ENCODE measurements around the gene MAMDC2.
"Not testable (repeated sequence)": the region's sequence is repeated elsewhere in the genome, so short reads cannot be mapped to it uniquely, and the experiment has no call there.

Gene MAMDC2

DNA sequence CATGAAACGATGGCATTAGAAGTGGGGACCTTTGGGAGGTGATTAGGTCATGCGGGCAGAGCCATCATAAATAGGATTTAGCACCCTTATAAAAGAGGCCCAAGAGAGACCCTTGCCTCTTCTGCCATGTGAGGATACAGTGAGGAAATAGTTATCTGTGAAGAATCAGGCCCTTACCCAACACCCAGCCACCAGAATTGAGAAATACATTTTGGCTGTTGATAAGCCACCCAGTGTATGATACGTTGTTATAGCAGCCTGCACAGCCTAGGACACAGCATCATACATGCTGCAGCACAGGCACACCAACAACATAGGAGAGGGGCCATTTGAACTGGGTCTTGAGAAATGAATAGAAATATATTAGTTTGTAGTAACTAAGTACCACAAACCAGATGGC, 8.0 kb upstream of the MAMDC2 start:
- no peak overlapping the region for H3K4me3 ChIP-seq (ENCODE audit: low read length)
- TF ChIP-seq, protein P1, sequence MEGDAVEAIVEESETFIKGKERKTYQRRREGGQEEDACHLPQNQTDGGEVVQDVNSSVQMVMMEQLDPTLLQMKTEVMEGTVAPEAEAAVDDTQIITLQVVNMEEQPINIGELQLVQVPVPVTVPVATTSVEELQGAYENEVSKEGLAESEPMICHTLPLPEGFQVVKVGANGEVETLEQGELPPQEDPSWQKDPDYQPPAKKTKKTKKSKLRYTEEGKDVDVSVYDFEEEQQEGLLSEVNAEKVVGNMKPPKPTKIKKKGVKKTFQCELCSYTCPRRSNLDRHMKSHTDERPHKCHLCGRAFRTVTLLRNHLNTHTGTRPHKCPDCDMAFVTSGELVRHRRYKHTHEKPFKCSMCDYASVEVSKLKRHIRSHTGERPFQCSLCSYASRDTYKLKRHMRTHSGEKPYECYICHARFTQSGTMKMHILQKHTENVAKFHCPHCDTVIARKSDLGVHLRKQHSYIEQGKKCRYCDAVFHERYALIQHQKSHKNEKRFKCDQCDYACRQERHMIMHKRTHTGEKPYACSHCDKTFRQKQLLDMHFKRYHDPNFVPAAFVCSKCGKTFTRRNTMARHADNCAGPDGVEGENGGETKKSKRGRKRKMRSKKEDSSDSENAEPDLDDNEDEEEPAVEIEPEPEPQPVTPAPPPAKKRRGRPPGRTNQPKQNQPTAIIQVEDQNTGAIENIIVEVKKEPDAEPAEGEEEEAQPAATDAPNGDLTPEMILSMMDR (conservative IDR thresholded peaks at IDR 0.05; ENCODE audit: low read length) = no peak
- DNase-seq (ENCODE audit: low read depth) = no peak

DNA sequence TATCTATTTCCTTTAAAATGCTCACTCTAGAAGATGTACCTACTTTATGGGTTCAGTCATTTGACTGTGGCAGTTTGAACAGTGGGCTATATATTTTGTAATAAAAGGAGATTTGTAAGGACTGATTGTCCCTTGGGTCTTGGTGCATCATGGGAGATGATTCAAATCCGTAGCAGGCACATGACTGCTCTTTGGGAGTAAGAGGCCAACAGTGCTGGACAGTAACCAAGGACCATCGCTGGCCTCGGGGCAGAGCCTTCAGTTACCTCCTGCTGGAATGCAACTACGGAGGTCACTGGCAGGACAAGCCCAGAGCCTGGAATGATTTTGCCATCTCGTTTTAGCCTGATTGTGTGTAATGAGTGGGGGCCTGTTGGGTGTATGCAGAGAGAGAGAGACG, 7.0 kb upstream of the MAMDC2 start:
- TF ChIP-seq, protein P1 (conservative IDR thresholded peaks at IDR 0.05; ENCODE audit: low read length) = no peak
- DNase-seq (ENCODE audit: low read depth) = no peak
- H3K4me3 ChIP-seq (ENCODE audit: low read length) = no peak overlapping the region

DNA sequence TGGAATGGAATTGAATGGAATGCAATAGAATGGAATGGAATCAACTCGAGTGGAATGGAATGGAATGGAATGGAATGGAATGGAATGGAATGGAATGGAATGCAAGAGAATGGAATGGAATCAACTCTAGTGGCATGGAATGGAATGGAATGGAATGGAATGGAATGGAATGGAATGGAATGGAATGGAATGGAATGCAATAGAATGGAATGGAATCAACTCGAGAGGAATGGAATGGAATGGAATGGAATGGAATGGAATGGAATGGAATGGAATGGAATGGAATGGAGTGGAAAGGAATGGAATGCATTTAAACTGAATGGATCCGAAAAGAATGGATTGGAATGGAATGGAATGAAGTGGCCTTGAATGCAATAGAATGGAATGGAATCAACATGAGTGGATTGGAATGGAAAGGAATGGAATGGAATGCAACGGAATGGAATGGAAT, 5.5 kb upstream of the MAMDC2 start:
- peak; percentile 54 for DNase-seq (ENCODE audit: low read depth)
- H3K4me3 ChIP-seq (ENCODE audit: low read length) = not testable (repeated sequence)

DNA sequence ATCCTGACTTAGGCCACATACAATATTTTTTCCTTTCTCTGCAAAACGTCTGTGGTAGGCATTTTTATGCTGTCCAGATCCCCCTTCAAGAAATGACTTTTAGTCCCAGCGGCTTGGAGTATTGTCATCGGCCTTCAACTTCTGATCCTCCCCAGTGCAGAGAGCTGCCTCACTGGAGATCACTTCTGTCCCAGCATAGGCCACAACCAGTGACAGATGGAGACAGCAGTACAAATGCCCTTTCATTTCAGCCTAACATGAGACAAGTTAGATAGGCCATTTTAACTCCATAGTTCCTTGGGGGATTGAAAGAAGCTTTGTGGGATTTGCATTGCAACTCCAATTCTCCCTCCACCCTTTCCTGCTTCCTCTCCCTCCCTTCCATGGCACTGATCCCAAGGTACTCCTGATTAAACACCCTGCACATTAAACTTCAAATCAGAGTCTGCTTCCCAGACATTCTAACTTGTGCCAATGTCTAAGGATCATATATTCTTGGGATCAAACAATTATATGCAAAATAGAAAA, 3.2 kb upstream of the MAMDC2 start:
- TF ChIP-seq, protein P1 (conservative IDR thresholded peaks at IDR 0.05; ENCODE audit: low read length) = no peak
- no peak for DNase-seq (ENCODE audit: low read depth)
- H3K4me3 ChIP-seq (ENCODE audit: low read length) = no peak overlapping the region

DNA sequence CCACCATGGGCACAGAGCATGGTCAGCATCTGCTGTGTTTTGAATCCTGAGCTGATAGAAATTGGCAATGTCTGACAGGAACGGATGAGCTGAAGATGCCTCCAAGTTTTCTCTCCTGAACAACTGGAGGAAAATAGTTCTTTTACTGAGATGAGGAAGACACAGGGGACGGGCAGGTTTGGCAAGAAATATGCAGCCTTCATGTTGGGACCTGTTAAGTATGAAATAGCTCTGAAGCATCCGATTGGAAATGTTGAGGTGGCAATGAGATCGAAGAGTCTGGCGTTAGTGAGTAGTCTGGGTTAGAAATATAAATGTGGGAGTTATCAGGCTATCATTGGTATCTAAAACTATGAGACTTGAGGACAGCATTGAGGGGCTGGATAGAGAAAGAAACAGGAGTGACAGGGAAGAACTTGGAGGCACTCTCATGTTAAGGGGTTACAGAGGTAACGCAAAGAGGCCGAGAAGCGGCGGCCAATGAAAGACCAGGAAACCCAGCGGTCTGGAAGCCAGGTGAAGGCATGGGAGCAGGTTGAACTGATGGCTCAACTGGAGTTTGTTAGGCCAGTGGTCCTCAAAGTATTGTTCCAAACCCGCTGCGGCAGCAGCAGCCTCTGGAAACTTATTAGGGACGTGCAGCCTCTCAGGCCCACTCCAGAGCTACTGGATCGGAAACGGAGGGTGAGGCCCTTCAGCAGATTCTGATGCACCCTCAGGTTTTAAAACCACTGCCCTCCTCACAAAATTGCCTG, 1.0 kb upstream of the MAMDC2 start:
- no peak overlapping the region for H3K4me3 ChIP-seq (ENCODE audit: low read length)
- no peak for DNase-seq (ENCODE audit: low read depth)
- TF ChIP-seq, protein P1 (conservative IDR thresholded peaks at IDR 0.05; ENCODE audit: low read length) = no peak

DNA sequence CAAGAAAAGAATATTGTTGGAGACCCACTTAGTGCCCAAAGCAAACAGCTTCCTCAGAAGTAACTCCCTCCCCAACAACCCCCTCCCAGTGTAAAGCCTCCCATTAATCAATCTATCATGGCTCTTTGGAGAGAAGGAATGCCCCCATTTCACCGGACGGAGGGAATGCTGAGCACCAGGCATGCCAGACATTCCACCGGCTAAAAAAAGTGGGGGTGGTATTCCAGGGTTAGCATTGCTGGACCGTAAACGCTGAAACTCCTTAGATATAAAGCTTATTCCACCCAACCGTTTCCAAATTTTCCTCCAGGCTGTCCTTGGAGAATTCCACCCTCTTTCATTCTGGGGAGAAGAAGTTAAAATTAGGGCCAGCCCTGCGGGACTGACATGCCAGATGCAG, 363 bp upstream of the MAMDC2 start:
- peak overlapping the region; percentile 60 for H3K4me3 ChIP-seq (ENCODE audit: low read length)
- TF ChIP-seq, protein P1 (conservative IDR thresholded peaks at IDR 0.05; ENCODE audit: low read length) = no peak
- no peak for DNase-seq (ENCODE audit: low read depth)

DNA sequence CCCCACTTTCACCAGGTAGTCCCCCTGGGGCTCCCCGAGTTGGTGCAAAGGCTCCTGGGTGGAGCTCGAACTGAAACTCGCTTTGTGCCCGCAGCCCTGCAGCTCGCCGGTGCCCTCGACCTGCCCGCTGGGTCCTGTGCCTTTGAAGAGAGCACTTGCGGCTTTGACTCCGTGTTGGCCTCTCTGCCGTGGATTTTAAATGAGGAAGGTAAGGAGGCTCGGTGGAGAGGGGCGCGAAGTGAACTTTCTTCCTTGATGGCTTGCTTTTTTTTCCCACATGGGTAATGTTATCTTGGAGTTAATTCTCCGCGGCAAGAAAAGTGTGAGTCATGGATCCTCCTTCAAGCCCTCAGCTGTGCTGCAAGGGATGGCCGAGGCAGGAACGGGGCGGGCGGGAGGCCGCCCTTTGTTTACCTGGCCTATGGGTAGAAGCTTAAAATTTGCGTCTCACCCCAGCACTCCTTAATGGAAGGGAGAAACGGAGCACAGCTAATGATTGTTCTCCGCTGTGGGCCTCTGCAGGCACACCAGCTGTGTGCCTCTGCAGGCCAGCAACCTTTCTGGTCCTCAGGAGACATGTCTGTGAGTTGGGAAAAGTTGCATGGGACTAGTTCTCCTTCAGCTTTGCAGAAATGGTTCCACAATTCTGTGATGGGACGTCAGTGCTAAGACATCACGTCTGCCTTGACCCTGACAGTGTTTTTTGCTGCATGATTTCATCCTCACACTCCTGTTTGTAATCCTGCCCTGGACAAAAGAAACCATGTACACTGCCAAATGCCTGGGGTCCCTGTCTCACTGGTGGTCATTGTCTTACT, 1.1 kb downstream of the MAMDC2 start:
- TF ChIP-seq, protein P1 (conservative IDR thresholded peaks at IDR 0.05; ENCODE audit: low read length) = no peak
- DNase-seq (ENCODE audit: low read depth) = peak; percentile 18
- H3K4me3 ChIP-seq (ENCODE audit: low read length) = peak overlapping the region; percentile 60

All from AG10803 (cell line).